ENCODE measurements around the gene SH3RF1.

DNA sequence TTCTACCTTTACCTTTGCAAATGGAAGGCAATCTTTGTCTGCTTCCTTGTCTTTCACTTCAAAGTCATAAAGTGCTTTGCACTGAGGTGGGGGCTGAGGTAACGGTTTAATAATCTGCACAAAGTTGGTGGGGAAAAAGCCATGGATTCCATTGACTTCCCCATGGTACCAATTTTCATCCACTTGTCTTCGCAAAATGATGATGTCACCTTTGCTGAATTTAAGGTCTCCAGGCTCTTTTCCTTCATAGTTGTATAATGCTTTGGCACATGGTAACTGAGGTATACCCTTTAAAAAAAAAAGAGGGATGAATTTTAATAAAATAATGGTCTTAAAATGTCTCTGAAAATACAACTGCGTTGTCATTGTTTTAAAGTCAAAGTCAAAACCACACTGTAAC is 114.4 kb downstream of the SH3RF1 start:
- TF ChIP-seq, protein P1, sequence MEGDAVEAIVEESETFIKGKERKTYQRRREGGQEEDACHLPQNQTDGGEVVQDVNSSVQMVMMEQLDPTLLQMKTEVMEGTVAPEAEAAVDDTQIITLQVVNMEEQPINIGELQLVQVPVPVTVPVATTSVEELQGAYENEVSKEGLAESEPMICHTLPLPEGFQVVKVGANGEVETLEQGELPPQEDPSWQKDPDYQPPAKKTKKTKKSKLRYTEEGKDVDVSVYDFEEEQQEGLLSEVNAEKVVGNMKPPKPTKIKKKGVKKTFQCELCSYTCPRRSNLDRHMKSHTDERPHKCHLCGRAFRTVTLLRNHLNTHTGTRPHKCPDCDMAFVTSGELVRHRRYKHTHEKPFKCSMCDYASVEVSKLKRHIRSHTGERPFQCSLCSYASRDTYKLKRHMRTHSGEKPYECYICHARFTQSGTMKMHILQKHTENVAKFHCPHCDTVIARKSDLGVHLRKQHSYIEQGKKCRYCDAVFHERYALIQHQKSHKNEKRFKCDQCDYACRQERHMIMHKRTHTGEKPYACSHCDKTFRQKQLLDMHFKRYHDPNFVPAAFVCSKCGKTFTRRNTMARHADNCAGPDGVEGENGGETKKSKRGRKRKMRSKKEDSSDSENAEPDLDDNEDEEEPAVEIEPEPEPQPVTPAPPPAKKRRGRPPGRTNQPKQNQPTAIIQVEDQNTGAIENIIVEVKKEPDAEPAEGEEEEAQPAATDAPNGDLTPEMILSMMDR (IDR thresholded peaks at IDR 0.05): no peak
- no peak for TF ChIP-seq POLR2A (IDR thresholded peaks at IDR 0.05)
